ENCODE results near the gene NCOA7.

The NCOA7 gene, protein sequence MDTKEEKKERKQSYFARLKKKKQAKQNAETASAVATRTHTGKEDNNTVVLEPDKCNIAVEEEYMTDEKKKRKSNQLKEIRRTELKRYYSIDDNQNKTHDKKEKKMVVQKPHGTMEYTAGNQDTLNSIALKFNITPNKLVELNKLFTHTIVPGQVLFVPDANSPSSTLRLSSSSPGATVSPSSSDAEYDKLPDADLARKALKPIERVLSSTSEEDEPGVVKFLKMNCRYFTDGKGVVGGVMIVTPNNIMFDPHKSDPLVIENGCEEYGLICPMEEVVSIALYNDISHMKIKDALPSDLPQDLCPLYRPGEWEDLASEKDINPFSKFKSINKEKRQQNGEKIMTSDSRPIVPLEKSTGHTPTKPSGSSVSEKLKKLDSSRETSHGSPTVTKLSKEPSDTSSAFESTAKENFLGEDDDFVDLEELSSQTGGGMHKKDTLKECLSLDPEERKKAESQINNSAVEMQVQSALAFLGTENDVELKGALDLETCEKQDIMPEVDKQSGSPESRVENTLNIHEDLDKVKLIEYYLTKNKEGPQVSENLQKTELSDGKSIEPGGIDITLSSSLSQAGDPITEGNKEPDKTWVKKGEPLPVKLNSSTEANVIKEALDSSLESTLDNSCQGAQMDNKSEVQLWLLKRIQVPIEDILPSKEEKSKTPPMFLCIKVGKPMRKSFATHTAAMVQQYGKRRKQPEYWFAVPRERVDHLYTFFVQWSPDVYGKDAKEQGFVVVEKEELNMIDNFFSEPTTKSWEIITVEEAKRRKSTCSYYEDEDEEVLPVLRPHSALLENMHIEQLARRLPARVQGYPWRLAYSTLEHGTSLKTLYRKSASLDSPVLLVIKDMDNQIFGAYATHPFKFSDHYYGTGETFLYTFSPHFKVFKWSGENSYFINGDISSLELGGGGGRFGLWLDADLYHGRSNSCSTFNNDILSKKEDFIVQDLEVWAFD

DNA sequence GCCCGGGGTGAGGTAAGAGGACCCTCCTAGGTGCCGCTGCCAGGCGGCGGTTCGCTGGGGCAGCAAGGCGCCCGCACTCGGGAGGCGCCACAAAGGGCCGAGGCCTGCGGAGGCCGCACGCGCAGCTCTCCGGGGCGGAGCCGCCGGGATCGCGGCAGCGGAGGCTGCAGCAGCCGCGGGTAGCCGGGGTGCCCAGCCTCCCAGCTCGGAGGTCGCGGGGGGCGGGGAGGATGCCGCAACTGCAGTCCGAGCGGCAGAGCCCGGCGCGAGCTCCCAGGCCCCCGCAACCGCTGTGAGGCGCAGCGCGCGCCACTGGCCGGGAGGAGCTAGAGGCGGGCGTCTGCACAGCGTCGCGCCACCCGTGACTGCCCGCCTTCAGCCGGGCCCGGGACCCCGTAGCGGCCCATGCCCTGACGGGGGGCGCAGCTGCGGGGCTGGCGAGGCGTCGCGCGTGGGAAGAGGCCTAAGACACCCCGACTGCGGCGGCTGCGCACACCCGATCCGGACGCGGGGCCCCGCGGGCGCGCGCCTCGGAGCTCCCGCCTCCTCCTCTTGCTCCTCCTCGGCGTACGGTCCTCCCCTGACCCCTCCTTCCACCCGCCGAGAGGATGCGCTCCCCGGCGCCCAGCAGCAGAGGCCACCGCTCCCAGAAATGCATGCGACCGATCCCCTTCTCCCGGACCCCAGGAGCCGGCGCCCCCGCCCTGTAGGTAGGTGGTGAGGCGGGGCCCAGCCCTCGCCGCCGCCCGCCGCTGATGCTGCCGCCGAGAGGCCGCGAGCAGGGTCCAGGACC lies at the start of gene NCOA7:
Gene NCOA7 (plus strand): TSS at position 603 of the 793 bp plus-strand sequence. CDS start 24,395 bp downstream, outside the sequence.
- peak; percentile 36 for DNase-seq

DNA sequence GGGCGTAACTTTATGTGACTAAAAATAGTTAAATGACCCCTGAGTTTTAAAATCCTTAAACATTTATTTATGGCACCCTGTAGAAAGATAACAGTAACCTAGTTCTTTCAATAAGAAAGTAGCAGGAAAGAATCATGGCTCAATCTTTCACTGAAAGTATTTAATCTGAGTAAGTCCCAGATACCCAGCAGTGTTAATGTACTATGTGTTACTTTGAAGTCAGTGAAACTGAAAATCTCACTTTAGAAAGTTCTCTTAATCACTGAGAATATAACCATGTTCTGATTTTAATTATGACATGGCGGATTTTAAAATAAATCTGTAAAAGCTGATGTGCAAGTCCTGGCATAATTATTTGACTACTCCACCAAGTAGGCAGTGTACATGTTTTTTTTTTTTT lies 49.4 kb upstream of the NCOA7 start:
- DNase-seq: no peak

GRCh38 chr6:125742024-125742423 lies 48.7 kb upstream of the NCOA7 start:
- no peak for DNase-seq

DNA sequence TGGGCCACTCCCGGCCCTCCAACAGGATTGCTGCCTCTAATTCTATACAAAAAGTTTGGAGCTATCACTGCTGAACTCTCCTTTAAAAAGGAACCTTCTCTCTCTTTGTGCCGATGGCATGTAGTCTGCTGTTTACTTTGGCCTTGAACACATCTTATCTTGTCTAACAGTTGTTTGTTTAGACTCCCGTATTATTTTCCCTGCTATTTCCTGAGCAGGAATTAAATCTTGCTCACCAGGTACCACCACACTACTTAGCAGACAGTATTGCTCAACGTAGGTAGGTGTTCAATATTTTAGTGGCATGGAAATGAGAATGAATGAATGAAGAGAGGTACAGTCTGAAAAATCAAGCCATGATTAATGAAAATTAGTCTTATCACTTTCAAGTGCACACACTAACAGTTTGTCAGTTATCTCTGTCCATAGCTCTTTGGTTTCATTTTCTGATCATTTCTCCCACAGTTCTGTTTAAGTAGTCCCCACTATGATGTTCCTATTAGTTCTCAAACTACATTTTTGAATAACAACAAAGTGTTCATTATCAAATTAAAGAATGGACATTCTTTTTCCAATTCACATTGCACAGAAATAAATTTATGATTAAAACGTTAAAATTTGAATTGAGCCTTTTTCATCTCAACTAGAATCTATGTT lies 48.2 kb upstream of the NCOA7 start:
- DNase-seq: no peak

DNA sequence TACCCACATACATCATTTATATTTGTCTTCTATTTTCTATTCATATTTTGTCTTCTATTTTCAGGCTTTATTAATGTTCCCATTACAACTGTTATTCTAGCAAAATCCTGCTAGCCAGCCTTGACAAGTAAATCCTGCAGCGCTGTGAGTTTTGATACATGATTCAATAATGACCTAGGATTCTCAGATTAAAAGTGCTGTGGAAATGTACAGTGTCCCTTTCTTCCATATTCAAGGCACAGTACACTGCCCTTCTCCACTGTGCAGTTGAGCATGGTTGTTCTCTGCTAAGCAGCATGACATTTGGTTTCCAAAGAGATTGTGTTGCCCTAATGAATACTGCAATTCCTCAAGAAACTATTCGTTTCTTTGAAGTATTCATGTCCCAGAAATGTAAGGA lies 47.2 kb upstream of the NCOA7 start:
- no peak for DNase-seq

DNA sequence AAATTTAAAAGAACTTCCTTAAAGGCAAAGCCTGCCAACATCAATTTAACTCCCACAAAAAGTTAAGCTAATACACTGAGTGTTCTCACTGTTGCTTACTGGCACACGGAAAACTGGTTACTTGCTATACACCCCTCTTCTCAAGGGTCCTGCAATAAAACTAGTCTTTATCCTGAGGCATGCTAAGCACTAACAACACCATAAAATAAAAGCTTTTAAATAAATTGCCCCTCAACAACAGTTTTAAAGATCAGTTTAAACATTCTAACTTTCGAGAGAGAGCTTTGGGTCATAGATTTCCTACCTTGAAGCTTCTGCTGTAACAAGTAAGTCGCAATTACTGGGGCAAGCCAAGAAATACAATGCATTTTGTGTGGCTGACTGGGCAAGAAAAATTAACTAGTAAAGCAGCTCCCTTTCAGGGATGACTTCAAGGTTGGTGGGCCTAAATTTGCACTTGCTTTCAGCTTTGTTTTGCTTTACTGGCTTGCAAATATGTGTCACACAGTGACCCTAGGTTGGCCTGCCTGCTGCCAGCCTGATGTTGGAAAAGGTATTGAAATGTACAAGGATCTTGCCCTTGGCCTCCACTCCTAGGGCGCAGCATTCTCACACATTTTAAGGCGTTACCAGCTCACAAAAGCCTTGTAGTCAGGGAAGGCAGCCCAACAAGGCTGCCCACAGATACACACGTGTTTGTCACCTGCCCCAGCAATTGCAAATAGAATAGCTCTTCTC lies 45.3 kb upstream of the NCOA7 start:
- no peak for DNase-seq

DNA sequence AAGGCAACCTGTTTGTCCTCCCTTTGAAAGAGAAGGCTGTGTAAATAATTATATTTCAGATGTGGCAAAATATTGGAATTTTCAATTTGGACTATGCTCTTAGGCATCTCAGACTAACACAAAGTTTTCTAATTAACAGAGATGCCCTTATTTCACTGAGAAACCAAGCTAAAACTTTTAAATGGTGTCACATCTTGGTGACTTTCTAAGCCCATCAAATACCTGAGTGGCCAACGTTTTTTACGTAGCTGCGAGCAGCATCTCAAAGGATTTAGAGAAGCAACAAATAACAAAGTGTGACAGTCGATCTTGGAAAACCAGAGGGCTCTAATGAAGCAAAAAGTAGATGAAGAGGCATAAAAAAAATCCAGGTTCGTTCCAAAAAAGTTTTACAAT lies 44.7 kb upstream of the NCOA7 start:
- DNase-seq: no peak

- DNase-seq: no peak
Observed at GRCh38 chr6:125746731-125747588, 43.8 kb upstream of the NCOA7 start.

DNA sequence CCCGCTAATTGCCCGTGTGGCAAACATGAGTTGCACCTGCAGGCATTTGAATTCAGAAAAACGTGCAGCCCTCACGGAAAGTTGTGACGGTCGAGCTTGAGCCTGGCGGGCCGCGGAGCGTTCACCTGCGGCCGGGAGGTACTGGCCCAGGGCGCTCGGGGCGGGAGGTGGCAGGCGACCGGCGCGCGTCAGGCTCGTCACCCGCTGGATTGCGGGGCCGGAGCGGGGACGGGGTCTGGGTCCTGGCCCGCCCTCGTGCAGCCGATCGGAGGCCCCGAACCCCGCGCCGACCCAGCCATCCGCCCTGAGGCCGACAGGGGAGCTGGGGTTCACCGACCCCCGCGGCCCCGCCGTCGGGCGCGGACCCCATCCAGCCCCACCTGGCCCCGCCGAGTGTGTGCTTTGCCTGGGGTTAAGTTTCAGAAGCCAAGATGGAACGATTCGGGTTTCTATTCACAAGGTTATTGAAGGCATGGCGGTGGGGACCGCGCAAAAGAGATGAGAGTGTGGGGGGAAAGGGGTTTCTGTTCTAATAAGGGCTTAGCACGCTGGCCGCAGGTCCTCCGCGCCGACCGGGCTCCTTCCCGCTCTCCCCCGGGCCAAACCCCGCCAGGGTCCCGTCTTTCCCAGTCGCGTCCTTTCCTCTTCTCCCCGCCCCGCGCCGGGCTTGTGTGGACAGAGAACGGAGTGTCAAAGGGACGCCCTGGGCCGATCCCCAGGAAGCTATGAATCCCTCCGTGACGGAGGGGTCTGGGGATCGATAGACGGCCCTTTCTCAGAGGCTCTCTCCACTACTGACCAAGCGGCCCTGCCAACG lies 43.0 kb upstream of the NCOA7 start:
- DNase-seq: no peak

- DNase-seq: no peak
Observed at GRCh38 chr6:125748406-125749172, 42.2 kb upstream of the NCOA7 start.

DNA sequence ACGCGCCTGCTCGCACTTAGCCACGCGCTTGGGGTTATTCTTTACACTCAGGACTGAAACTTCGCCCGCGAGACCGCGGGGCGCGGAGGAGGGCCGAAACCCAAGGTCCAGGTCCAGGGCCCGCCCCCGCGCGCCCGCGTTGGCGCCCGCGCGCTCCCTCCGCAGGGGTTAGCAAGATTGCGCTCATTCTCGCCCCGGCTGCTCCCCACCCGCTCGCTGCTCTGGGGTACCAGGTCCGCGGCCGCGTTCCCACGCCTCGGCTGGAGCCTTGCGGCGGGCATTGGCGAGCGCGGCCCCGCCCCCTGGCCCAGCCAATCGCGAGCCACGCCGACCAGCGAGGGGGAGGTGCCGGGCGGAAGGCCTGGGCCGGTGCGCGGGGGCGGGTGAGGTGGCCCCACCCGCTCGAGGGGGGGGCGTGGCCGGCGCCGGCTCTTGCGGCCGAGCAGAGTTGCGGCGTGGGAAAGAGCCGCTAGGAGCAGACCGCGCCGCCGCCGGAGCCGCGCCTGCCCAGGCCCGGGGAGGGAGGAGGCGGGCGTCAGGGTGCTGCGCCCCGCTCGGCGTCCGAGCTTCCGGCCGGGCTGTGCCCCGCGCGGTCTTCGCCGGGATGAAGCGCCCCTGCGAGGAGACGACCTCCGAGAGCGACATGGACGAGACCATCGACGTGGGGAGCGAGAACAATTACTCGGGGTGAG lies 41.4 kb upstream of the NCOA7 start, which contains the start of gene HEY2:
Gene HEY2 (plus strand): TSS at position 460 of the 692 bp plus-strand sequence. CDS start 145 bp downstream, at position 605.
- DNase-seq: peak; percentile 96

- DNase-seq: no peak
Observed at GRCh38 chr6:125749865-125750691, 40.7 kb upstream of the NCOA7 start.

GRCh38 chr6:125750692-125751333 lies 39.9 kb upstream of the NCOA7 start:
- DNase-seq: no peak

DNA sequence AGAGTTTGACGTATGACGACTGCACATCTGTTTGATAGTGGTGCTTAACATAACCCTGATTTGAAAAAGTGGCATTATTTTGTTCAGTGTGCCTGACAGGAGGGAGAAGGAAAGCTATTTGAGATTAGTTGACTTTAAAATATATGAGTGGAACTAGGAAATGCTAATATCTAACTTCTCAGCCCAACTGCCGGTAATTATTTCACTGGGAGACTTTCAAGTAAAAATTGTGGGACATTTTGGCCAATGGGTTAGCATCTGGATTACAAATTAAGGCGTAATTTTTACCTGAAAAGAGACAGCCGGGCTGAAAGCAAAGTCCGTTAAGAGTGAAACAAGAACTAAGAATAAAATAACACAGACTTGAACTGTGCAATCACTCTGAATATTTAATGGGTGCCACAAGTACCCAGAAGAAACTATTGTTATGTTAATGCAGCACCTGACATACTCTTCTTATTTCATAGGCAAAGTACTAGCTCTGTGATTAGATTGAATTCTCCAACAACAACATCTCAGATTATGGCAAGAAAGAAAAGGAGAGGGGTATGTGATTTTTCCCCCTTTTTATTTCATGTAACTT lies 39.3 kb upstream of the NCOA7 start:
- no peak for DNase-seq

DNA sequence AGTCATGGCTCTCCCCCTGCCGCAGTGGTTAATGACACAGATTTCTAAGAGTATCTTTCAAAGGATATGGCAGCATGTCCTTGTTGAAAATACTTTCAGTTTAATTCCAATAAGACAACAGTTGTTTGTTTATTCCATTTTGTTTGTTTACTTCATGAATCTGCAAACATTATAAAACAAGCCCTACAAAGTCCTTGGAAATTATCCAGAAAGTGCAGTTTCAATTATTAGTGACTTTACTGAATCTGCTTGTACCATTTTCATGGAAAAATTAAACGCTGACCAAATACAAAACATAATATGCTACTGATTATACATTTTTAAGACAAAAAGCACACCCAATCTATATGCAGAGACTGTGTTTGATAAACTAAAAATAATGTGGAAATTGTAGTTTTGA lies 38.0 kb upstream of the NCOA7 start:
- no peak for DNase-seq

DNA sequence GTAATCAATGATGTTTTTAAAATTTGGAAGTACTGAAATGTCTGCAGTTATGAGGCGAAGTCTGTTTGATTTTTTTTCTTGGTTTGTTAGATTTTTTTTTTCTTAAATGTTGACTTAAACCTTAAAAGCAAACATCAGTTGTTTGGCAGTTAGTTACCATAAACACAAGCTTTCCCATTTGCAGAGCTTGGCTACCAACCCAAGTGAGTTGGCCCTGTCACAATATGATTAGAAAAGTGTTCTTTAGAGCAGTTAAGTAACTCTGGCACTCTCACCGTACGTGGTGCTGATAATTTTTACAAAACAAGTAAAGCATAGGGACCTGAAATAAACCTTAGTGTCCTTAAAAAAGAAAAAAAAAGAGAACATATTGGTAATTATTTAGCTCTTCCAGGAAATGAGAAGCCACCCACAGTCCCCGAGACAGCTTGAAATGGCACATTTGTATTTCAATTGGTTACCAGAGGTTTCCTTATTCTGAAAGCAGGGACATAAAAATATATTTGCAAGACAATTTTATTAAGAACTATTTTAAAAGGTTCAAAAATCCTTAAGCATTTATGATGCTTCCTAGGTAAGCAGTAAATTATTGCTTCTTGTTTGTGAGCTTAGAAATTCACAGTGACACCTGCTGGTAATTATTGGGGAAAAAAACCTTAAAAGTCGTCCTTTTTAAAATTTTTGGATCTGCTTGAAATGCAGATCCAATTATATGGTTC lies 37.4 kb upstream of the NCOA7 start:
- DNase-seq: no peak

Measured in cortex of kidney (tissue), 1 donor.